ENCODE results near the gene PRODH. TPM values are rescaled to one million over a fixed set of nuclear protein-coding genes. Genes with fewer than 3 reads are reported as not detected.
"Not testable (repeated sequence)": the region's sequence is repeated elsewhere in the genome, so short reads cannot be mapped to it uniquely, and the experiment has no call there.

The PRODH gene
- total and polyA plus RNA-seq, 5 donors from 2014 or later = not detected

DNA sequence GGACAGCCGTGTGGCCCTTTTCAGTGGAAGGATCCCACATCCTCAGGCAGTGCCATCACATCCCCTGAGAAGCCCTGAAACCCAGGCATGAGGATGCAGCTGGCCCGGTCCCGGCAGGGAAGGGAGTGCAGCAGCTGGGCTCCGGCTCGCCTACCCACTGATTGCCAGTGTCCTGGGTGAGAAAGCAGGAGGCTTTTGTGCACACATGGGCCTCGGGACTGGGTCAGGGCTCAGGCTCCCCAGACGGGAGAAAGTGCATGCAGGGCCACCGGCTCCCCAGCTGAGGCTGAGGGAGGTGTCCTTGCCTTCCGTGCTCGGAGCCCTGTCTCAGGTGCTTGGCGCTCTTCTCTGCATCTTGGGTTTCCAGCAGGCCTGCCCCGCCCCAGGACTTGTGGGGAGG is 23.6 kb upstream of the PRODH start:
- H3K4me3 Mint-ChIP-seq; H3K36me3 ChIP-seq (ENCODE audit: control insufficient read depth, insufficient read depth, low read length); H3K27ac ChIP-seq (ENCODE audit: insufficient read depth, low read length, poor library complexity, severe bottlenecking); H3K27ac Mint-ChIP-seq; H3K27me3 ChIP-seq (ENCODE audit: control insufficient read depth, insufficient read depth, low read length); H3K9me3 Mint-ChIP-seq; H3K9me3 ChIP-seq (ENCODE audit: control insufficient read depth in 2 of 2, low read length in 2 of 2); ATAC-seq (ENCODE audit: low read depth in 2 of 2); H3K27me3 Mint-ChIP-seq; H3K4me3 ChIP-seq (ENCODE audit: low read depth, low read length); H3K4me1 ChIP-seq (ENCODE audit: control insufficient read depth, insufficient read depth, low read length, poor library complexity, severe bottlenecking); DNase-seq; H3K36me3 Mint-ChIP-seq; H3K4me1 Mint-ChIP-seq: not testable (repeated sequence)

- H3K4me1 ChIP-seq (ENCODE audit: control insufficient read depth, insufficient read depth, low read length, poor library complexity, severe bottlenecking); H3K27me3 Mint-ChIP-seq; H3K4me3 Mint-ChIP-seq; H3K27ac ChIP-seq (ENCODE audit: insufficient read depth, low read length, poor library complexity, severe bottlenecking); H3K36me3 ChIP-seq (ENCODE audit: control insufficient read depth, insufficient read depth, low read length); H3K36me3 Mint-ChIP-seq; H3K27me3 ChIP-seq (ENCODE audit: control insufficient read depth, insufficient read depth, low read length); H3K9me3 Mint-ChIP-seq; H3K4me3 ChIP-seq (ENCODE audit: low read depth, low read length); ATAC-seq (ENCODE audit: low read depth in 2 of 2); H3K9me3 ChIP-seq (ENCODE audit: control insufficient read depth in 2 of 2, low read length in 2 of 2); H3K4me1 Mint-ChIP-seq; DNase-seq; H3K27ac Mint-ChIP-seq: not testable (repeated sequence)
These were observed 23.2 kb upstream of the PRODH start for GRCh38 chr22:18959266-18959665.

- H3K36me3 ChIP-seq (ENCODE audit: control insufficient read depth, insufficient read depth, low read length); H3K4me3 ChIP-seq (ENCODE audit: low read depth, low read length); ATAC-seq (ENCODE audit: low read depth in 2 of 2); DNase-seq; H3K4me3 Mint-ChIP-seq; H3K4me1 ChIP-seq (ENCODE audit: control insufficient read depth, insufficient read depth, low read length, poor library complexity, severe bottlenecking); H3K9me3 Mint-ChIP-seq; H3K9me3 ChIP-seq (ENCODE audit: control insufficient read depth in 2 of 2, low read length in 2 of 2); H3K27me3 Mint-ChIP-seq; H3K36me3 Mint-ChIP-seq; H3K27ac ChIP-seq (ENCODE audit: insufficient read depth, low read length, poor library complexity, severe bottlenecking); H3K27me3 ChIP-seq (ENCODE audit: control insufficient read depth, insufficient read depth, low read length); H3K4me1 Mint-ChIP-seq; H3K27ac Mint-ChIP-seq: not testable (repeated sequence)
These were observed 22.6 kb upstream of the PRODH start for GRCh38 chr22:18958738-18959137.

DNA sequence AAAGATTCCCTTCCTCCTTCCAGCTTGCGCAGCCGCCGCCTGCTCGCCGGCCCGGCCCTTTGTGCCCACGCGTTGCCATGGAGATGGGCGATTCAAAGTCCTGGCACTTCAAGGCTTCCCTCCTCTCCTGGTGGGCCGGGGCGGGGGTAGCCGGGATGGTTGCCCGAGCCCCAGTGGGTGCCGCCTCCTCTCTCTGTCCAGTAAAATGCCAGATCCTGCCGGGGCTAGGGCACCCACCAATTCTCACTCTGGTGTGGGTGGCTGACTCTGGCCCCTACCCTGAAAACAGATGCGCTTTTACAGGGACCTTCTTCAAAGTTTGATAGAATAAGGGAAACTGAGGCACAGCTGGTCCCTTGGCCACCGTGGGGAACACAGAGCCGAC is 22.2 kb upstream of the PRODH start:
- H3K27ac ChIP-seq (ENCODE audit: insufficient read depth, low read length, poor library complexity, severe bottlenecking); H3K4me1 Mint-ChIP-seq; H3K27me3 ChIP-seq (ENCODE audit: control insufficient read depth, insufficient read depth, low read length); H3K36me3 Mint-ChIP-seq; H3K4me3 ChIP-seq (ENCODE audit: low read depth, low read length); H3K27ac Mint-ChIP-seq; ATAC-seq (ENCODE audit: low read depth in 2 of 2); H3K36me3 ChIP-seq (ENCODE audit: control insufficient read depth, insufficient read depth, low read length); H3K27me3 Mint-ChIP-seq; DNase-seq; H3K4me3 Mint-ChIP-seq; H3K9me3 Mint-ChIP-seq; H3K4me1 ChIP-seq (ENCODE audit: control insufficient read depth, insufficient read depth, low read length, poor library complexity, severe bottlenecking); H3K9me3 ChIP-seq (ENCODE audit: control insufficient read depth in 2 of 2, low read length in 2 of 2): not testable (repeated sequence)

GRCh38 chr22:18957621-18958320 is 21.7 kb upstream of the PRODH start:
- not testable (repeated sequence) for H3K27ac Mint-ChIP-seq; H3K36me3 Mint-ChIP-seq; H3K4me1 Mint-ChIP-seq; H3K36me3 ChIP-seq (ENCODE audit: control insufficient read depth, insufficient read depth, low read length); ATAC-seq (ENCODE audit: low read depth in 2 of 2); H3K9me3 Mint-ChIP-seq; H3K27me3 ChIP-seq (ENCODE audit: control insufficient read depth, insufficient read depth, low read length); H3K9me3 ChIP-seq (ENCODE audit: control insufficient read depth in 2 of 2, low read length in 2 of 2); H3K27ac ChIP-seq (ENCODE audit: insufficient read depth, low read length, poor library complexity, severe bottlenecking); DNase-seq; H3K27me3 Mint-ChIP-seq; H3K4me1 ChIP-seq (ENCODE audit: control insufficient read depth, insufficient read depth, low read length, poor library complexity, severe bottlenecking); H3K4me3 Mint-ChIP-seq; H3K4me3 ChIP-seq (ENCODE audit: low read depth, low read length)

DNA sequence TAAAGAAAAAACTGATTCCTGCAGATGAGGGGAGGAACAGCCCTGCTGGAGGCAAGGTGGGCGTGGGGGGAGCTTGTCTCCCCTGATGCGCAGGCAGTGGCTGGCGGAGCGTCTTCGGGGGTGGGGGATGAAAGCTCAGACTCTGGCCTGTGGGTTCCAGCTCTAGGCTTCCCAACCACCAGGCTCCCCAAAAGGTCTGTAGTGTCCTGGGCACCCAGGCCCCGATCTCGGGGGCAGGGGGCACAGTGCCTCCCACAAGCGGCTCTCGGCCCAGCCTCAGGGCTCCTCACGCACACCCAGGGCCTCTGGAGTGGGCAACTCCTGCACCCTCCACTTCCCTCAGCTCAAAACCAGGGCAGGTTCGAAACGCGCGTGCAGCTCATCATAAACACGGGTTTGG is 20.9 kb upstream of the PRODH start:
- H3K27me3 Mint-ChIP-seq; H3K9me3 Mint-ChIP-seq; DNase-seq; H3K36me3 Mint-ChIP-seq; H3K27ac ChIP-seq (ENCODE audit: insufficient read depth, low read length, poor library complexity, severe bottlenecking); H3K4me1 Mint-ChIP-seq; H3K36me3 ChIP-seq (ENCODE audit: control insufficient read depth, insufficient read depth, low read length); H3K4me3 ChIP-seq (ENCODE audit: low read depth, low read length); H3K9me3 ChIP-seq (ENCODE audit: control insufficient read depth in 2 of 2, low read length in 2 of 2); ATAC-seq (ENCODE audit: low read depth in 2 of 2); H3K4me3 Mint-ChIP-seq; H3K27me3 ChIP-seq (ENCODE audit: control insufficient read depth, insufficient read depth, low read length); H3K4me1 ChIP-seq (ENCODE audit: control insufficient read depth, insufficient read depth, low read length, poor library complexity, severe bottlenecking); H3K27ac Mint-ChIP-seq: not testable (repeated sequence)

- ATAC-seq (ENCODE audit: low read depth in 2 of 2) = not testable (repeated sequence)
These were observed 20.2 kb upstream of the PRODH start for GRCh38 chr22:18956121-18956895.

GRCh38 chr22:18955696-18956095 is 19.6 kb upstream of the PRODH start:
- Histone ChIP-seq H3K27ac (ENCODE audit: insufficient read depth, low read length, poor library complexity, severe bottlenecking) (no peak overlapping the region), H3K36me3 (ENCODE audit: control insufficient read depth, insufficient read depth, low read length) (no peaks in the 10 kb centered on the region), H3K4me3 (ENCODE audit: low read depth, low read length) (no peak overlapping the region), H3K9me3 (ENCODE audit: control insufficient read depth in 2 of 2, low read length in 2 of 2) (no peaks in the 10 kb centered on the region), H3K4me1 (ENCODE audit: control insufficient read depth, insufficient read depth, low read length, poor library complexity, severe bottlenecking) (no peaks in the 10 kb centered on the region), H3K27me3 (ENCODE audit: control insufficient read depth, insufficient read depth, low read length) (no peaks in the 10 kb centered on the region)
- H3K9me3 Mint-ChIP-seq = no peaks in the 10 kb centered on the region
- H3K27ac Mint-ChIP-seq = peak overlapping the region in 1 of 3 donors; percentile 86
- H3K4me3 Mint-ChIP-seq = no peak overlapping the region
- ATAC-seq (ENCODE audit: low read depth in 2 of 2) (no peak), DNase-seq (no peak)
- H3K4me1 Mint-ChIP-seq = no peaks in the 10 kb centered on the region
- no peaks in the 10 kb centered on the region for H3K27me3 Mint-ChIP-seq
- no peaks in the 10 kb centered on the region for H3K36me3 Mint-ChIP-seq

More at GRCh38 chr22:18956121-18956895, 20.2 kb upstream of the PRODH start:
- H3K27ac ChIP-seq (ENCODE audit: insufficient read depth, low read length, poor library complexity, severe bottlenecking); H3K27me3 Mint-ChIP-seq; H3K4me1 ChIP-seq (ENCODE audit: control insufficient read depth, insufficient read depth, low read length, poor library complexity, severe bottlenecking); H3K9me3 ChIP-seq (ENCODE audit: control insufficient read depth in 2 of 2, low read length in 2 of 2); H3K36me3 ChIP-seq (ENCODE audit: control insufficient read depth, insufficient read depth, low read length); H3K4me3 Mint-ChIP-seq; H3K9me3 Mint-ChIP-seq; H3K27me3 ChIP-seq (ENCODE audit: control insufficient read depth, insufficient read depth, low read length); DNase-seq; H3K4me1 Mint-ChIP-seq; H3K4me3 ChIP-seq (ENCODE audit: low read depth, low read length); H3K36me3 Mint-ChIP-seq: not testable (repeated sequence)
- peak overlapping the region in 1 of 3 donors; percentile 86 for H3K27ac Mint-ChIP-seq
